Lower leg skin (tissue), 3 donors: ENCODE results near the gene NACC2.

Source experiments
- POLR2A ChIP-seq, 2 donors: fragments of 450-650 bp; IDR thresholded peaks; one replicate each; pipeline ENCODE4 v1.6.1; 2016 to 2017; ENCODE audit warnings: antibody characterized with exemption in 2 of 2, mild to moderate bottlenecking in 1 of 2, moderate library complexity in 1 of 2
- TF ChIP-seq, protein P1 (sequence below), 3 donors: fragments of 450-650 bp; IDR thresholded peaks; one replicate each; pipeline ENCODE4 v1.5.1; 2016; ENCODE audit warnings: antibody characterized with exemption in 3 of 3, mild to moderate bottlenecking in 3 of 3, moderate library complexity in 2 of 3

DNA sequence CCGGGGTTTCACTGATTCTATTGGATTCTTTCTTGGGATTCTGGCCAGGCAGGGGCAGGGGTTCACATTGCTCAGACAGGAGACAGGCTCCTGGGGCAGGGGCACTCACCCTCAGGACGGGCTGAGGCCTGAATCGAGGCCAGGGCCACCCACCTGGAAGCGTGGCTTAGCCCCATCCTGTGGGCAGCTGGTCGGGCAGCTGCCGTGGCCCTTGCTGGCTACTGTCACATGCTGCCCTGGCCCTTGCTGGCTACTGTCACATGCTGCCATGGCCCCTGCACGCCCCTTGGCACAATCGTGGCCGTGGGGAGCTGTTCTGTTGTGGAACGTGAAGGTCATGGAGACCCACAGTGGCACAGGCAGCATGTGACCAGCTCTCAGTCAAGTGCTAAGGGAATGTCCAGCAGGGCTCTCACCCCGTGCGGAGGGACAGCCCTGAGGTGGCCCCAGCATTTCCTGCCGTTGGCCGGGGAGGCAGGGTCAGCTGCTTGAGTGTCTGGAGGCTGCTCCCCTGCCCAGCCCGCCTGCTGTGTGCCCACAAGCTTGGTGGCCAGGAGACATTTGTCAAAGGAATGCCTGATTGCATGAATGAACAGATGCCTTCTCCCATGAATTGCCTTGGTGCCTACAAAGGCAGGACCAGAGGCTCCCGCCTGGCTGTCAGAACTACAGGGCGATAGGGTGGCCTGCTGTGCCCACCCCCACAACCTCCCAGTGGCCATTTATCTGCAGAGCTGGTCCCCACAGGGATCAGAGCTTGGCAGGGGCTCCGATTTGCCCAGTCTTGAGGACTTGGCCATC, 40.4 kb upstream of the NACC2 start:
- TF ChIP-seq, protein P1, sequence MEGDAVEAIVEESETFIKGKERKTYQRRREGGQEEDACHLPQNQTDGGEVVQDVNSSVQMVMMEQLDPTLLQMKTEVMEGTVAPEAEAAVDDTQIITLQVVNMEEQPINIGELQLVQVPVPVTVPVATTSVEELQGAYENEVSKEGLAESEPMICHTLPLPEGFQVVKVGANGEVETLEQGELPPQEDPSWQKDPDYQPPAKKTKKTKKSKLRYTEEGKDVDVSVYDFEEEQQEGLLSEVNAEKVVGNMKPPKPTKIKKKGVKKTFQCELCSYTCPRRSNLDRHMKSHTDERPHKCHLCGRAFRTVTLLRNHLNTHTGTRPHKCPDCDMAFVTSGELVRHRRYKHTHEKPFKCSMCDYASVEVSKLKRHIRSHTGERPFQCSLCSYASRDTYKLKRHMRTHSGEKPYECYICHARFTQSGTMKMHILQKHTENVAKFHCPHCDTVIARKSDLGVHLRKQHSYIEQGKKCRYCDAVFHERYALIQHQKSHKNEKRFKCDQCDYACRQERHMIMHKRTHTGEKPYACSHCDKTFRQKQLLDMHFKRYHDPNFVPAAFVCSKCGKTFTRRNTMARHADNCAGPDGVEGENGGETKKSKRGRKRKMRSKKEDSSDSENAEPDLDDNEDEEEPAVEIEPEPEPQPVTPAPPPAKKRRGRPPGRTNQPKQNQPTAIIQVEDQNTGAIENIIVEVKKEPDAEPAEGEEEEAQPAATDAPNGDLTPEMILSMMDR (IDR thresholded peaks at IDR 0.05): no peak
- TF ChIP-seq POLR2A (IDR thresholded peaks at IDR 0.05): no peak
